Psoas muscle (tissue), 8 donors: ENCODE measurements around the gene SPAG8. TPM values are rescaled to one million over a fixed set of nuclear protein-coding genes. Genes with fewer than 3 reads are reported as not detected.

Source experiments
- ATAC-seq, 4 donors: fragments of 200-7000 bp; cut with Tn5 transposase; one replicate each; pipeline ENCODE4 v1.9.1; 2020; ENCODE audit warnings: moderate library complexity in 3 of 4, mild to moderate bottlenecking in 2 of 4
- DNase-seq, 2 donors: peaks; one replicate each; pipeline ENCODE4 v3.0.0-alpha.2; 2020
- H3K27ac ChIP-seq: fragments of 200-600 bp; one replicate; pipeline ENCODE4 v1.8.0; 2022
- H3K27me3 ChIP-seq, 3 donors: fragments of 200-600 bp in 1 of 3; one replicate each; pipeline versions ENCODE4 v1.6.1 to v1.8.0; 2013 to 2022; ENCODE audit warnings: low read length in 2 of 3, mild to moderate bottlenecking in 2 of 3, moderate library complexity in 1 of 3; ENCODE audit not compliant: insufficient read depth in 3 of 3
- H3K36me3 ChIP-seq, 2 donors: fragments of 200-600 bp in 1 of 2; one replicate each; pipeline versions ENCODE4 v1.6.1 to v1.8.0; 2013 to 2022; ENCODE audit warnings: low read depth in 1 of 2, mild to moderate bottlenecking in 1 of 2, moderate library complexity in 1 of 2; ENCODE audit not compliant: insufficient read depth in 1 of 2
- H3K4me1 ChIP-seq: fragments of 200-600 bp; one replicate; pipeline ENCODE4 v1.8.0; 2022
- H3K4me3 ChIP-seq: fragments of 200-600 bp; one replicate; pipeline ENCODE4 v1.8.0; 2022; ENCODE audit warnings: mild to moderate bottlenecking
- H3K9me3 ChIP-seq: fragments of 200-600 bp; one replicate; pipeline ENCODE4 v1.8.0; 2022
- WGBS, 3 donors: extraction: QIAGEN DNeasy Blood & Tissue Kit; methylation state at CpG; one replicate each; pipeline versions ENCODE4 v1.1.6 to v1.1.7; 2013; 5-methylcytosine and 5-hydroxymethylcytosine counted together
- intact Hi-C, 2 donors: fragments of 100-400 bp; cut with DNase I; formaldehyde crosslinking; loops; one replicate each; pipeline versions ENCODE4 v1.11.0 to v1.14.2; 2022
- polyA plus RNA-seq, 3 donors: library from polyadenylated mRNA; stranded (reverse); fragments of 200-250 nt; gene quantifications; one replicate each; pipeline ENCODE4 v1.2.3, GENCODE V29; 2013
- total RNA-seq, 4 donors: library from RNA; stranded (reverse); fragmentation: NEBNext Ultra II Directional in 2 of 4; extraction: Animal tissue kit (Norgen Biotek cat#: 25700) in 2 of 4; gene quantifications; one replicate each; pipeline versions ENCODE4 v1.2.1 to v1.2.4, GENCODE V29; 2021 to 2023
- TF ChIP-seq, protein P1 (sequence below): fragments of 200-600 bp; IDR thresholded peaks from one replicate; pipeline ENCODE4 v1.8.0; 2022; ENCODE audit warnings: antibody characterized with exemption
- donor health status: healthy with polysubstance abuse.
- donor health status: DM: no; HTN: no; CAD: no; lungs with moderate emphysema.
- donor health status: Bipolar disorder and iron deficiency.
- donor health status: healthy.
- donor health status: DM: yes; HTN: yes; CAD: no.
- donor health status: DM: no; HTN: no; CAD: no.
- donor health status: DM: no; HTN: no; CAD: no.
- donor health status: DM: yes; HTN: yes; CAD: no.

Gene SPAG8
- total and polyA plus RNA-seq, 7 donors, result 0.25 to 1.3 (median 0.93) TPM

DNA sequence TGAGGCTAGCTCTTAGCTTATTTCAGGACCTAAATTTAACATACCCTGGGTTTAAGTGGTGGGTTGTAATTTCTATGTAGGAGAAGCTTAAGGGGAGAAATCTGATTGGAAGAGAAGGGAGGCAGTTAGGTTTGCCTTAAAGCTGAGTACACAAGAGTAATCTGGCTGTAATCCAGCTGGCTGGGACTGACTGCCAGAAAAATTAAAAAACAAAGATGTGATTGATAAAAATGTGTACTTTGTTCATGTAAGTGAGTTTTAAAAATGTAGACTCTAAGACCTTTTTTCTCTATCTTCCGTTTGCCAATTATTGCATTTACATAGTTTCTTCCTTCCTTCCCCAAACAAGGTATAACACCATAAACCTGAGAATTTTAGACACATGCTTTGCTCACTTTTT, 40.5 kb downstream of the SPAG8 start:
- WGBS, 3 donors, result 51 to 74% (median 67%) methylated on average over 1 of the region's 1 CpG
- Histone ChIP-seq H3K9me3 (no peaks in the 10 kb centered on the region), H3K4me1 (peaks cover 31% of the 10 kb centered on the region), H3K27me3 (no peaks in the 10 kb centered on the region), H3K36me3 (no peaks in the 10 kb centered on the region), H3K27ac (peak overlapping the region; percentile 68), H3K4me3 (no peak overlapping the region)
- no peak for DNase-seq
- intact Hi-C loops, result no loop called here
- TF ChIP-seq, protein P1, sequence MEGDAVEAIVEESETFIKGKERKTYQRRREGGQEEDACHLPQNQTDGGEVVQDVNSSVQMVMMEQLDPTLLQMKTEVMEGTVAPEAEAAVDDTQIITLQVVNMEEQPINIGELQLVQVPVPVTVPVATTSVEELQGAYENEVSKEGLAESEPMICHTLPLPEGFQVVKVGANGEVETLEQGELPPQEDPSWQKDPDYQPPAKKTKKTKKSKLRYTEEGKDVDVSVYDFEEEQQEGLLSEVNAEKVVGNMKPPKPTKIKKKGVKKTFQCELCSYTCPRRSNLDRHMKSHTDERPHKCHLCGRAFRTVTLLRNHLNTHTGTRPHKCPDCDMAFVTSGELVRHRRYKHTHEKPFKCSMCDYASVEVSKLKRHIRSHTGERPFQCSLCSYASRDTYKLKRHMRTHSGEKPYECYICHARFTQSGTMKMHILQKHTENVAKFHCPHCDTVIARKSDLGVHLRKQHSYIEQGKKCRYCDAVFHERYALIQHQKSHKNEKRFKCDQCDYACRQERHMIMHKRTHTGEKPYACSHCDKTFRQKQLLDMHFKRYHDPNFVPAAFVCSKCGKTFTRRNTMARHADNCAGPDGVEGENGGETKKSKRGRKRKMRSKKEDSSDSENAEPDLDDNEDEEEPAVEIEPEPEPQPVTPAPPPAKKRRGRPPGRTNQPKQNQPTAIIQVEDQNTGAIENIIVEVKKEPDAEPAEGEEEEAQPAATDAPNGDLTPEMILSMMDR, result no peak
- ATAC-seq, result peak in 1 of 4 donors; percentile 29

DNA sequence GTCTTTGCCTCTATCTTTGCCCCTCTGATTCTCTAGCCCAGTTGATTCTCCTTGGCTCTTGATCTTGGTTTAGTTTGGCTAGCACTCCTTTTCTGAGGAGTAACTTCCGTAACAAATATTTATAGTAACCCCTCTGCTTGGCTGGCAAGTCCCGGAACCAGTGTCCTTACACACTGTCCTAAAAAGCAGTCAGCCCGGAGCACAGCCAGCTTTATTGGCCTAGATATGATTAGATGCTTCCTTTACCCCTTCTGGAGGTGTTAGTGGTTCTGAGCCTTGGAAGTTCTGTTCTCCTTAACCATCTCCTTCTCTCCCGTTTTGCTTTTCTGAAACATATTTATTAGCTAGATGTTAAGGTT, 41.0 kb downstream of the SPAG8 start:
- intact Hi-C loops, result no loop called here
- TF ChIP-seq, protein P1, result no peak
- DNase-seq (peak; percentile 42 to 80), ATAC-seq (peak; percentile 85 to 93 (median 89))
- Histone ChIP-seq H3K27ac (peak overlapping the region; percentile 68), H3K36me3 (no peaks in the 10 kb centered on the region), H3K27me3 (no peaks in the 10 kb centered on the region), H3K4me1 (peaks cover 31% of the 10 kb centered on the region), H3K9me3 (no peaks in the 10 kb centered on the region), H3K4me3 (no peak overlapping the region)
- 3 to 10% (median 3%) methylated on average over 4 of the region's 4 CpGs for WGBS, 3 donors

DNA sequence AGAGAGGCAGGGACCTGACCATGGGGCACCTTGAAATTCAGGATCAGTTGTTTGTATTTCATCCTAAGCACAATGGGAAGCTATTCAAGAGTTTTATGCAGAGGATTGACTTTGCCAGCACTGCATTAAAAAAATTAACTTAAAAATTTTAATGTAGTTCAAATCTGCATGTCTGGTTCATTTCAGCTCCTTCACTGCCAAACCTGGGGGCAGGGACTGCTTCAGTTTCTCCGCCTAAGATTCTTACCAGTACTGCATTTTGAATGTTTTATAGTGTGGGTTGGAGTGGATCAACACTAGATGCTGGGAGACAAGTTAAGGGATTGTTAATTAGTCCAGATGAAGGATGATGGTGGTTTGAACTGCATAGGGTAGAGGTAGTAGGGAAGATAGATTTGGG, 42.3 kb downstream of the SPAG8 start:
- intact Hi-C loops, result no loop called here
- no peak for ATAC-seq
- TF ChIP-seq, protein P1, result no peak

DNA sequence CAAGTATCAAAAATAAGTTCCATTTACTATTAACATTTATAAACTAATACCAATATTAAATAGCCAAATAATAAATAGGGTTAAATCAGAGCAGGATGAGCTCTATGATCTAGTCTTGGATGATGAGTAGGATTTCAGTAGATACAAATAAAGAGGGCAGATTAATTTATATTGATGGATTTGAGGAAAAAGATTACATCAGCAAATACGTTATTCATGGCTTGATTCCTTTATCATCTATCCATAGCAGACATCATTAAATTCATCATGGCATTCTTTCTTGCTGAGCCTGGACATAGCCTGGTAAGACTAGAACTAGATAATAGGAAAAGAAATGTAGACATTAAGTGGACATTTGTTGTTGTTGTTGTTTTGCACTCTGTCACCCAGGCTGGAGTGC, 44.6 kb downstream of the SPAG8 start:
- no peaks in the 10 kb centered on the region for H3K9me3 ChIP-seq

More for the DNA sequence above, 42.3 kb downstream of the SPAG8 start:
- H3K9me3 ChIP-seq, result no peaks in the 10 kb centered on the region
- no peak overlapping the region for H3K4me3 ChIP-seq
- 96 to 100% (median 99%) methylated on average over 1 of the region's 1 CpG for WGBS, 3 donors
- H3K36me3 ChIP-seq, result no peaks in the 10 kb centered on the region
- no peak overlapping the region for H3K27ac ChIP-seq
- peaks cover 25% of the 10 kb centered on the region for H3K4me1 ChIP-seq
- DNase-seq, result no peak
- no peaks in the 10 kb centered on the region for H3K27me3 ChIP-seq

DNA sequence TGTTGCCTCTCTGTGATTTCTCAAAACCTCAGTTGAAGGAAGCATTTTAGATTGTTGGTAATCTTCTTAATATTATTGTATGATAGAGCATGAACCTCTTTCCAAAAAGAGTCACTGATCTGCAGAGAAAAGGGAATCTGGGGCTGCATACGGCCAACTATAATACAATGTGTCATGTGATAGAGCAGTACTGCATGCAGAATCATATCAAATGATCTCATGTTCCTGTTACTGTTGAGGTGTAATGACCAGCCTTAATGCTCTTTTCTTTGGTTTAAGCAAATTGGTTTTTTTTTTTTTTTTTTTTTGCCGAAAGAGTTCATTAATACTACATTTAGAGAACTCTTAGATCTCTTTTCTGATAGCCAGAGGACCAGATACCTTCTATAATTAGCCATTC, 45.1 kb downstream of the SPAG8 start:
- 76 to 88% (median 88%) methylated on average over 2 of the region's 2 CpGs for WGBS, 3 donors
- peaks cover 21% of the 10 kb centered on the region for H3K4me1 ChIP-seq
- no peak overlapping the region for H3K4me3 ChIP-seq
- no peaks in the 10 kb centered on the region for H3K27me3 ChIP-seq
- TF ChIP-seq, protein P1, result no peak
- H3K27ac ChIP-seq, result no peak overlapping the region
- no peaks in the 10 kb centered on the region for H3K36me3 ChIP-seq
- H3K9me3 ChIP-seq, result no peaks in the 10 kb centered on the region
- ATAC-seq (no peak), DNase-seq (no peak)
- intact Hi-C loops, result no loop called here

More for the DNA sequence above, 44.6 kb downstream of the SPAG8 start:
- Histone ChIP-seq H3K27ac (no peak overlapping the region), H3K4me3 (no peak overlapping the region), H3K4me1 (peaks cover 25% of the 10 kb centered on the region), H3K27me3 (no peaks in the 10 kb centered on the region), H3K36me3 (no peaks in the 10 kb centered on the region)
- WGBS, 3 donors, result 87 to 97% (median 93%) methylated on average over 1 of the region's 1 CpG
- no peak for ATAC-seq
- TF ChIP-seq, protein P1, result no peak
- intact Hi-C loops, result no loop called here
- DNase-seq, result no peak
